HUES64 (cell line): ENCODE results near the gene BLOC1S4. TPM values are rescaled to one million over a fixed set of nuclear protein-coding genes. Genes with fewer than 3 reads are reported as not detected.
"Not testable (repeated sequence)": the region's sequence is repeated elsewhere in the genome, so short reads cannot be mapped to it uniquely, and the experiment has no call there.

Experiments
- H3K27ac ChIP-seq: 2 replicates; pipeline ENCODE4 v1.7.0; 2013; ENCODE audit warnings: low read depth, low read length, inconsistent platforms
- H3K27me3 ChIP-seq: 2 replicates; pipeline ENCODE4 v1.6.1; 2013; ENCODE audit warnings: mild to moderate bottlenecking, low read length; ENCODE audit not compliant: insufficient read depth
- H3K36me3 ChIP-seq: 2 replicates; pipeline ENCODE4 v1.6.1; 2013; ENCODE audit warnings: mild to moderate bottlenecking, low read length; ENCODE audit not compliant: insufficient read depth
- H3K4me1 ChIP-seq: 2 replicates; pipeline ENCODE4 v1.6.1; 2013; ENCODE audit warnings: mild to moderate bottlenecking, low read length, moderate library complexity; ENCODE audit not compliant: insufficient read depth
- H3K4me3 ChIP-seq: 2 replicates; pipeline ENCODE4 v1.5.1; 2013; ENCODE audit warnings: mild to moderate bottlenecking, low read length, moderate library complexity
- H3K9ac ChIP-seq: 2 replicates; pipeline ENCODE4 v1.6.1; 2013; ENCODE audit warnings: mild to moderate bottlenecking, low read depth, low read length
- H3K9me3 ChIP-seq: 2 replicates; pipeline ENCODE4 v1.6.1; 2013; ENCODE audit warnings: low read depth, low read length; ENCODE audit not compliant: insufficient read depth
- WGBS: fragments of 150-250, 120-280 bp; methylation state at CpG from one replicate; pipeline ENCODE4 v1.1.7; 2013; ENCODE audit warnings: missing lambda C conversion rate; 5-methylcytosine and 5-hydroxymethylcytosine counted together
- polyA plus RNA-seq, 2 experiments: library from polyadenylated mRNA; stranded (reverse); fragments of 50-300 nt; gene quantifications; one replicate each; pipeline ENCODE4 v1.2.3, GENCODE V29; 2013

BLOC1S4 gene
- 14.8 TPM for polyA plus RNA-seq (2013, experiment 1 of 2)
- polyA plus RNA-seq (2013, experiment 2 of 2), result 17.6 TPM

DNA sequence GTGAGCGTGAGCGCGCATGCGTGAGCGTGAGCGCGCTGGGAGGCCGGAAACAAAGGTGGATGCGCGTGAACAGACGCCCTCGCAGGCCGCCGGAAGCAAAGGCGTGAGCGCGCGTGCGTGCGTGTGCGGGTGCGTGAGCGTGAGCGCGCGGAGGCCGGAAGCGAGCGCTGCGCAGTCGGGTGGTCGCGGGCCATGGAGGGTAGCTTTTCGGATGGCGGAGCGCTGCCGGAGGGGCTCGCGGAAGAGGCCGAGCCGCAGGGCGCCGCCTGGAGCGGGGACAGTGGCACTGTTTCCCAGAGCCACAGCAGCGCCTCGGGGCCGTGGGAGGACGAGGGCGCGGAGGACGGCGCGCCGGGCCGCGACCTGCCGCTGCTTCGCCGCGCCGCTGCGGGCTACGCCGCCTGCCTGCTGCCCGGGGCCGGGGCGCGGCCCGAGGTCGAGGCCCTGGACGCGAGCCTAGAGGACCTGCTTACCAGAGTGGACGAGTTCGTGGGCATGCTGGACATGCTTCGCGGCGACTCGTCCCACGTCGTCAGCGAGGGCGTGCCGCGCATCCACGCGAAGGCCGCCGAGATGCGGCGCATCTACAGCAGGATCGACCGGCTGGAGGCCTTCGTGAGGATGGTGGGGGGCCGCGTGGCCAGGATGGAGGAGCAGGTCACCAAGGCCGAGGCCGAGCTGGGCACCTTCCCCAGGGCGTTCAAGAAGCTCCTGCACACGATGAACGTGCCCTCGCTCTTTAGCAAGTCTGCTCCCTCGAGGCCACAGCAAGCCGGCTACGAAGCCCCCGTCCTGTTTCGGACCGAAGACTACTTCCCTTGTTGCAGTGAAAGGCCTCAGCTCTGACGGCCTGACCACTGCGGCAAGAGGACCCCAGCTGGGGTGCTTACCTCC is at the start of gene BLOC1S4:
TSS of gene BLOC1S4 (plus strand) at position 157 of the 894 bp plus-strand sequence. CDS start at position 193, 36 bp downstream.
- Histone ChIP-seq H3K27me3 (peaks cover 21% of the 10 kb centered on the region), H3K4me1 (peaks cover 8% of the 10 kb centered on the region), H3K4me3 (peak within 1 kb of the TSS; percentile 93), H3K9me3 (no peaks in the 10 kb centered on the region), H3K27ac (peak within 1 kb of the TSS; percentile 28), H3K36me3 (no peaks in the 10 kb centered on the region), H3K9ac (peak within 1 kb of the TSS; percentile 87)
- under 1% methylated on average over 109 of the region's 109 CpGs for WGBS

GRCh38 chr4:6668391-6668790 is 47.6 kb upstream of the BLOC1S4 start:
- H3K27me3 ChIP-seq, result peaks cover 16% of the 10 kb centered on the region
- H3K4me3 ChIP-seq, result no peak overlapping the region
- H3K4me1 ChIP-seq, result no peaks in the 10 kb centered on the region
- no peak overlapping the region for H3K9ac ChIP-seq
- H3K9me3 ChIP-seq, result no peaks in the 10 kb centered on the region
- H3K36me3 ChIP-seq, result no peaks in the 10 kb centered on the region; the same call in 1 of the 2 replicates
- WGBS, result 93% methylated on average over 10 of the region's 11 CpGs
- H3K27ac ChIP-seq, result no peak overlapping the region

GRCh38 chr4:6671648-6672047 is 44.3 kb upstream of the BLOC1S4 start:
- Histone ChIP-seq H3K4me1 (peaks cover 14% of the 10 kb centered on the region; the same call in 1 of the 2 replicates), H3K4me3 (no peak overlapping the region), H3K36me3 (peaks cover 14% of the 10 kb centered on the region), H3K27me3 (no peaks in the 10 kb centered on the region), H3K9ac (no peak overlapping the region), H3K9me3 (no peaks in the 10 kb centered on the region), H3K27ac (no peak overlapping the region)
- 100% methylated on average over 1 of the region's 1 CpG for WGBS

- WGBS, result 96% methylated on average over 19 of the region's 19 CpGs
- H3K36me3 ChIP-seq, result peaks cover 17% of the 10 kb centered on the region
- peaks cover 14% of the 10 kb centered on the region; the same call in 1 of the 2 replicates for H3K4me1 ChIP-seq
These were observed 43.8 kb upstream of the BLOC1S4 start for GRCh38 chr4:6672131-6672530.

GRCh38 chr4:6672541-6673190 is 43.3 kb upstream of the BLOC1S4 start:
- not testable (repeated sequence) for H3K4me3 ChIP-seq, H3K9me3 ChIP-seq, H3K27me3 ChIP-seq, H3K9ac ChIP-seq, H3K27ac ChIP-seq
- Histone ChIP-seq H3K36me3 (peaks cover 23% of the 10 kb centered on the region), H3K4me1 (peaks cover 14% of the 10 kb centered on the region; the same call in 1 of the 2 replicates)
- 96% methylated on average over 34 of the region's 34 CpGs for WGBS

More at GRCh38 chr4:6672131-6672530, 43.8 kb upstream of the BLOC1S4 start:
- Histone ChIP-seq H3K9ac (no peak overlapping the region), H3K9me3 (no peaks in the 10 kb centered on the region), H3K27ac (no peak overlapping the region), H3K27me3 (no peaks in the 10 kb centered on the region), H3K4me3 (no peak overlapping the region)

DNA sequence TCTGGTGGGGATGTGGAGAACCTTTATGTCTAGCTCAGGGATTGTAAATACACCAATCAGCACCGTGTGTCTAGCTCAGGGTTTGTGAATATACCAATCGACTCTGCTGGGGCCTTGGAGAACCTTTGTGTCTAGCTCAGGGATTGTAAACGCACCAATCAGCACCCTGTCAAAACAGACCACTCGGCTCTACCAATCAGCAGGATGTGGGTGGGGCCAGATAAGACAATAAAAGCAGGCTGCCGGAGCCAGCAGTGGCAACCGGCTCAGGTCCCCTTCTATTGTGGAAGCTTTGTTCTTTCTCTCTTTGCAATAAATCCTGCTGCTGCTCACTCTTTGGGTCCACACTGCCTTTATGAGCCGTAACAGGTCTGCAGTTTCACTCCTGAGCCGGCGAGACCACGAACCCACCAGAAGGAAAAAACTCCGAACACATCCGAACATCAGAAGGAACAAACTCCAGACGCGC is 42.7 kb upstream of the BLOC1S4 start:
- Histone ChIP-seq H3K9ac (peak overlapping the region; percentile 38; the same call in 1 of the 2 replicates), H3K36me3 (peaks cover 24% of the 10 kb centered on the region), H3K4me1 (peaks cover 14% of the 10 kb centered on the region; the same call in 1 of the 2 replicates), H3K4me3 (peak overlapping the region; percentile 88)
- WGBS, result 71% methylated on average over 14 of the region's 14 CpGs
- H3K27ac ChIP-seq, H3K9me3 ChIP-seq, H3K27me3 ChIP-seq: not testable (repeated sequence)

- H3K4me1 ChIP-seq, result peaks cover 14% of the 10 kb centered on the region; the same call in 1 of the 2 replicates
- H3K36me3 ChIP-seq, result peaks cover 24% of the 10 kb centered on the region
- peak overlapping the region; percentile 42 for H3K27ac ChIP-seq
- 2% methylated on average over 89 of the region's 89 CpGs for WGBS
- no peaks in the 10 kb centered on the region for H3K9me3 ChIP-seq
- no peaks in the 10 kb centered on the region for H3K27me3 ChIP-seq
- H3K9ac ChIP-seq, result peak overlapping the region; percentile 69
- H3K4me3 ChIP-seq, result peak overlapping the region; percentile 88
These were observed 42.1 kb upstream of the BLOC1S4 start for GRCh38 chr4:6673660-6674499.

- H3K4me1 ChIP-seq, result peaks cover 14% of the 10 kb centered on the region; the same call in 1 of the 2 replicates
- 9% methylated on average over 40 of the region's 40 CpGs for WGBS
- peaks cover 24% of the 10 kb centered on the region for H3K36me3 ChIP-seq
- H3K27ac ChIP-seq, result peak overlapping the region; percentile 42; the same call in 1 of the 2 replicates
- peak overlapping the region; percentile 69 for H3K9ac ChIP-seq
- H3K9me3 ChIP-seq, result no peaks in the 10 kb centered on the region
- H3K4me3 ChIP-seq, result peak overlapping the region; percentile 88
- H3K27me3 ChIP-seq, result no peaks in the 10 kb centered on the region
These were observed 41.3 kb upstream of the BLOC1S4 start for GRCh38 chr4:6674500-6675149.

DNA sequence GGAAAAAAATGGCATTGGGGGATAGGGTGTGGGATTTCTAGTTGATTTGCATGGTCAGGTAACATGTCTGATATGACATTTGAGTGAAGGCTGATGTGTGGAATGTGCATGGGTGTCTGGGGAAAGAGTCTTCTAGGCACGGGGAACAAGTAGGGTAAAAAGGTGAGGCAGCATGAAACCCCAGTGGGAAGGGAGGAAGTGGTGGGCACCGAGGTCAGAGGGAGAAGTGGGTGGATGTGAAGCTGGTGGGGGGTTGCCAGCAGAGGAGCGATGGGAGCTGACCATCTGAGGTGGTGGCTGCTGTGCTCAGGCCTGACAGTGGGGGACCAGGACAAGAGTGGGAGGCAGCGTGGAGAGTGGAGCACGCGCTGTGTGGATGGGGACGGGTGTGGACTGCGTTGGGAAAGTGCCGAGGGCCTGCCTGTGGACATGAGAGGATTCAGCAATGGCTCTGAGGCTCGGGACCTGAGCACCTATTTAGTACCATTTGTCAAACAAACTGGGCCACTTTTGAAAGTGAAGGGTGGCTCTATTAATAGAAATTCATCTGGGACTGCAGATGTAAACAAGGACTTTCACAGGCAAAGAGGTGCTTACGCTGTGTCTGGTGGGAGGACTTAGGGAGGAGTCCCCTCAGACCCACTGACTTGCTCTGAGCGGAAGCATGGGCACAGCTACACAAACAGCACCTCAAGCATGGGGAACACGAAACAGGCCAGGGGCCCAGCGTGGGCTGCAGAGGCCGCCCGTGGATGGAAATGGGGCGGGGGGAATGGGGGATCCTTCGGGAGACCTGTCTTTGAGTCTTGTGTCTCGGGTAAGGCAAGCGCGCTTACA is 39.0 kb upstream of the BLOC1S4 start:
- no peak overlapping the region for H3K4me3 ChIP-seq
- H3K27me3 ChIP-seq, result no peaks in the 10 kb centered on the region
- peaks cover 14% of the 10 kb centered on the region; the same call in 1 of the 2 replicates for H3K4me1 ChIP-seq
- no peak overlapping the region for H3K9ac ChIP-seq
- H3K36me3 ChIP-seq, result peaks cover 24% of the 10 kb centered on the region
- WGBS, result 94% methylated on average over 19 of the region's 21 CpGs
- no peak overlapping the region for H3K27ac ChIP-seq
- H3K9me3 ChIP-seq, result no peaks in the 10 kb centered on the region
